ENCODE results near the gene METTL3. TPM values are rescaled to one million over a fixed set of nuclear protein-coding genes. Genes with fewer than 3 reads are reported as not detected.
A peak's percentile ranks its signal among the peaks of the same experiment; 100 is the strongest.

The METTL3 gene
- total and polyA plus RNA-seq, 2 of the 13 experiments (the other 11 are each of a cell fraction or from before 2014, with no cell fraction given) = 123 to 130 TPM

DNA sequence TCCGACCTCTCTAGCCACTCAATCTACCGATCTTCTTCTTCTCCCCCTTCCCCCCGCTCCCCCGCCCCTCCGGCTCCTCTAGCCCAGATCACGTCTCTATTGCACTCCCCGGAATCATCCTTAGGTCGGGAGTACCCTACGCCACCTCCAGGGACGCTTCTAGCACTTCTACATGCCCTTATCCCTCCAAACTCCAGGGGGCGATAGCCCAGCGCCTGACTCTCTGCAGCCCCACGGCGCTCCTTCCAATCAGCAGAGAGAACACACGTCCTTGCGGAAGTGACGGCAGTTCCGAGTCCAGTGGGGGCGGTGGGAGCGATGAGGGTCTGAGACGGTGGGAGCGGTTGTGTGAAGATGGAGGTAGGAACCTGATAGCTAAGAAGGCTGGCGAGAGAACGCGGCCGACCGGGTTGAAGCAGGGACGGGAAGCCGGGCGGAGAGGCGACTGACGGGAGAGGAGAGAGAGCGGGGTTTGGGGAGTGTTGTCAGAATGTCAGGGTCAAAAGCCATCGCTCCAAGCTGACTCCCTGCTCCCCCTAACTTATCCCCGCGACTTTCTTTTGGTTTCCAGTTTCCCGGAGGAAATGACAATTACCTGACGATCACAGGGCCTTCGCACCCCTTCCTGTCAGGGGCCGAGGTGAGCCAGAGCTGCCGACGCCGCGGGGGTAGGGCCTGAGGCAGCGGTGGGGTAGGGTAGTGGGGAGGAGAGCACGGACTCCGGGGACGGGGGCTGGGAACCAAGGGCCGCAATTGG lies 34.0 kb downstream of the METTL3 start, which contains the start of the genes RAB2B and TOX4 (continued):
- TF ChIP-seq, protein P1, sequence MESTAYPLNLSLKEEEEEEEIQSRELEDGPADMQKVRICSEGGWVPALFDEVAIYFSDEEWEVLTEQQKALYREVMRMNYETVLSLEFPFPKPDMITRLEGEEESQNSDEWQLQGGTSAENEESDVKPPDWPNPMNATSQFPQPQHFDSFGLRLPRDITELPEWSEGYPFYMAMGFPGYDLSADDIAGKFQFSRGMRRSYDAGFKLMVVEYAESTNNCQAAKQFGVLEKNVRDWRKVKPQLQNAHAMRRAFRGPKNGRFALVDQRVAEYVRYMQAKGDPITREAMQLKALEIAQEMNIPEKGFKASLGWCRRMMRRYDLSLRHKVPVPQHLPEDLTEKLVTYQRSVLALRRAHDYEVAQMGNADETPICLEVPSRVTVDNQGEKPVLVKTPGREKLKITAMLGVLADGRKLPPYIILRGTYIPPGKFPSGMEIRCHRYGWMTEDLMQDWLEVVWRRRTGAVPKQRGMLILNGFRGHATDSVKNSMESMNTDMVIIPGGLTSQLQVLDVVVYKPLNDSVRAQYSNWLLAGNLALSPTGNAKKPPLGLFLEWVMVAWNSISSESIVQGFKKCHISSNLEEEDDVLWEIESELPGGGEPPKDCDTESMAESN (CRISPR knock-in tag; conservative IDR thresholded peaks at IDR 0.05) = peak; percentile 66
- TF ChIP-seq PCBP2 (optimal IDR thresholded peaks at IDR 0.05; ENCODE audit: low read depth, low read length, poor library complexity, severe bottlenecking) = no peak
- no peak for TF ChIP-seq ZNF432 (CRISPR knock-in tag; IDR thresholded peaks at IDR 0.05; ENCODE audit: borderline replicate concordance)
- TF ChIP-seq, protein P2, sequence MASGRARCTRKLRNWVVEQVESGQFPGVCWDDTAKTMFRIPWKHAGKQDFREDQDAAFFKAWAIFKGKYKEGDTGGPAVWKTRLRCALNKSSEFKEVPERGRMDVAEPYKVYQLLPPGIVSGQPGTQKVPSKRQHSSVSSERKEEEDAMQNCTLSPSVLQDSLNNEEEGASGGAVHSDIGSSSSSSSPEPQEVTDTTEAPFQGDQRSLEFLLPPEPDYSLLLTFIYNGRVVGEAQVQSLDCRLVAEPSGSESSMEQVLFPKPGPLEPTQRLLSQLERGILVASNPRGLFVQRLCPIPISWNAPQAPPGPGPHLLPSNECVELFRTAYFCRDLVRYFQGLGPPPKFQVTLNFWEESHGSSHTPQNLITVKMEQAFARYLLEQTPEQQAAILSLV (CRISPR knock-in tag; IDR thresholded peaks at IDR 0.05; ENCODE audit: borderline replicate concordance) = peak; percentile 94; the same call in 1 of the 2 replicates
- TF ChIP-seq ZNF746 (CRISPR knock-in tag; IDR thresholded peaks at IDR 0.05) = no peak; the same call in 1 of the 2 replicates
- TF ChIP-seq ZFP90 (CRISPR knock-in tag; IDR thresholded peaks at IDR 0.05; ENCODE audit: borderline replicate concordance) = peak; percentile 95
- TF ChIP-seq KDM2A (CRISPR knock-in tag; IDR thresholded peaks at IDR 0.05; ENCODE audit: borderline replicate concordance, low read depth) = peak; percentile 94
- TF ChIP-seq ZKSCAN5 (CRISPR knock-in tag; IDR thresholded peaks at IDR 0.05) = 0 out of 2 replicates have a peak, but pooled peaks have one; percentile 10
- TF ChIP-seq ZNF138 (CRISPR knock-in tag; IDR thresholded peaks at IDR 0.05; ENCODE audit: low read depth) = no peak
- peak; percentile 84 for TF ChIP-seq HNRNPLL (IDR thresholded peaks at IDR 0.05; ENCODE audit: low read depth, low read length, poor library complexity, severe bottlenecking)
- no peak; the same call in 1 of the 2 replicates for TF ChIP-seq ZNF747 (CRISPR knock-in tag; IDR thresholded peaks at IDR 0.05; ENCODE audit: borderline replicate concordance)
- TF ChIP-seq CEBPB (IDR thresholded peaks at IDR 0.05; ENCODE audit: borderline replicate concordance, low read depth, low read length) = no peak
- TF ChIP-seq NBN (conservative IDR thresholded peaks at IDR 0.05) = no peak
- TF ChIP-seq KAT2B (IDR thresholded peaks at IDR 0.05; ENCODE audit: borderline replicate concordance, low read depth, low read length) = no peak
- TF ChIP-seq ZNF777 (CRISPR knock-in tag; IDR thresholded peaks at IDR 0.05) = no peak
- TF ChIP-seq, protein P3, sequence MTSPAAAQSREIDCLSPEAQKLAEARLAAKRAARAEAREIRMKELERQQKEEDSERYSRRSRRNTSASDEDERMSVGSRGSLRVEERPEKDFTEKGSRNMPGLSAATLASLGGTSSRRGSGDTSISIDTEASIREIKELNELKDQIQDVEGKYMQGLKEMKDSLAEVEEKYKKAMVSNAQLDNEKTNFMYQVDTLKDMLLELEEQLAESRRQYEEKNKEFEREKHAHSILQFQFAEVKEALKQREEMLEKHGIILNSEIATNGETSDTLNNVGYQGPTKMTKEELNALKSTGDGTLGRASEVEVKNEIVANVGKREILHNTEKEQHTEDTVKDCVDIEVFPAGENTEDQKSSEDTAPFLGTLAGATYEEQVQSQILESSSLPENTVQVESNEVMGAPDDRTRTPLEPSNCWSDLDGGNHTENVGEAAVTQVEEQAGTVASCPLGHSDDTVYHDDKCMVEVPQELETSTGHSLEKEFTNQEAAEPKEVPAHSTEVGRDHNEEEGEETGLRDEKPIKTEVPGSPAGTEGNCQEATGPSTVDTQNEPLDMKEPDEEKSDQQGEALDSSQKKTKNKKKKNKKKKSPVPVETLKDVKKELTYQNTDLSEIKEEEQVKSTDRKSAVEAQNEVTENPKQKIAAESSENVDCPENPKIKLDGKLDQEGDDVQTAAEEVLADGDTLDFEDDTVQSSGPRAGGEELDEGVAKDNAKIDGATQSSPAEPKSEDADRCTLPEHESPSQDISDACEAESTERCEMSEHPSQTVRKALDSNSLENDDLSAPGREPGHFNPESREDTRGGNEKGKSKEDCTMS (CRISPR knock-in tag; conservative IDR thresholded peaks at IDR 0.05) = no peak
- TF ChIP-seq ARNT2 (CRISPR knock-in tag; IDR thresholded peaks at IDR 0.05; ENCODE audit: low read depth) = peak; percentile 69; the same call in 1 of the 2 replicates
- no peak for TF ChIP-seq CENPX (CRISPR knock-in tag; IDR thresholded peaks at IDR 0.05)
- no peak; the same call in 1 of the 2 replicates for TF ChIP-seq ZNF468 (CRISPR knock-in tag; IDR thresholded peaks at IDR 0.05)
- TF ChIP-seq ZNF496 (CRISPR knock-in tag; IDR thresholded peaks at IDR 0.05; ENCODE audit: insufficient replicate concordance) = no peak
- TF ChIP-seq, protein P4, sequence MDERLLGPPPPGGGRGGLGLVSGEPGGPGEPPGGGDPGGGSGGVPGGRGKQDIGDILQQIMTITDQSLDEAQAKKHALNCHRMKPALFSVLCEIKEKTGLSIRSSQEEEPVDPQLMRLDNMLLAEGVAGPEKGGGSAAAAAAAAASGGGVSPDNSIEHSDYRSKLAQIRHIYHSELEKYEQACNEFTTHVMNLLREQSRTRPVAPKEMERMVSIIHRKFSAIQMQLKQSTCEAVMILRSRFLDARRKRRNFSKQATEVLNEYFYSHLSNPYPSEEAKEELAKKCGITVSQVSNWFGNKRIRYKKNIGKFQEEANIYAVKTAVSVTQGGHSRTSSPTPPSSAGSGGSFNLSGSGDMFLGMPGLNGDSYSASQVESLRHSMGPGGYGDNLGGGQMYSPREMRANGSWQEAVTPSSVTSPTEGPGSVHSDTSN (CRISPR knock-in tag; IDR thresholded peaks at IDR 0.05) = 0 out of 2 replicates have a peak, but pooled peaks have one; percentile 32
- peak; percentile 88; the same call in 1 of the 2 replicates for TF ChIP-seq ZNF44 (CRISPR knock-in tag; IDR thresholded peaks at IDR 0.05)
